Stimulated activated CD4-positive, alpha-beta T cell treated with anti-CD3 and anti-CD28 coated beads, Interleukin-15, amount 100 ng/mL, for 48 hours (primary cell): ENCODE results near the gene COL5A2.

Source experiments
- DNase-seq, 2 donors: peaks; one replicate each; pipeline ENCODE4 v3.0.0-alpha.2; 2020; ENCODE audit warnings: low read depth in 2 of 2

The COL5A2 gene

DNA sequence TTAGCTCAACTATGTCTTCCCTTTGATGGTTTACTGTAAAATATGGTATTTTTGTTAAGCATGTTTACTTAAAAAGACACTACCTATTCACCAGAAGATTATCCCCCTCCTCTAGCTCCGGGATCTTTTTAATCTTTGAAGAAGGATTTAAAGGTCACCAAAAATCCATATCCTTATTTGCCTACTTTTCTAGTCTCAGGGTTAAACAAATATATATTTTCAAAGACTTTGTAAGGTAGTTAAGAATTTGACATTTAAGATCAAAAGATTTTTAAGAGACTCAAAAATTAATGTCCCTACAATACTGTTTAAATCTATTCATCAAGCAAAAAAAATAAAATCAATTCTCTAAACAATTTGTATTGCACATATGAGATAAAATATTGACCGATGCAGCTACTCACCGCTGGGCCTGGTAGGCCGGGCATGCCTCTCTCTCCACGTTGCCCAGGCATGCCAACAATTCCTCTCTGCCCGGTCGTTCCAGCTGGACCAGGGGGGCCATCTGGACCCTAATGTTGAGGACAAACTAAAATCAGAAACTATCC is 129.3 kb downstream of the COL5A2 start:
- no peak for DNase-seq

- DNase-seq, result no peak
Measured at GRCh38 chr2:189049709-189050164, 129.8 kb downstream of the COL5A2 start.

- no peak for DNase-seq
Measured at GRCh38 chr2:189048189-189048588, 131.4 kb downstream of the COL5A2 start.

DNA sequence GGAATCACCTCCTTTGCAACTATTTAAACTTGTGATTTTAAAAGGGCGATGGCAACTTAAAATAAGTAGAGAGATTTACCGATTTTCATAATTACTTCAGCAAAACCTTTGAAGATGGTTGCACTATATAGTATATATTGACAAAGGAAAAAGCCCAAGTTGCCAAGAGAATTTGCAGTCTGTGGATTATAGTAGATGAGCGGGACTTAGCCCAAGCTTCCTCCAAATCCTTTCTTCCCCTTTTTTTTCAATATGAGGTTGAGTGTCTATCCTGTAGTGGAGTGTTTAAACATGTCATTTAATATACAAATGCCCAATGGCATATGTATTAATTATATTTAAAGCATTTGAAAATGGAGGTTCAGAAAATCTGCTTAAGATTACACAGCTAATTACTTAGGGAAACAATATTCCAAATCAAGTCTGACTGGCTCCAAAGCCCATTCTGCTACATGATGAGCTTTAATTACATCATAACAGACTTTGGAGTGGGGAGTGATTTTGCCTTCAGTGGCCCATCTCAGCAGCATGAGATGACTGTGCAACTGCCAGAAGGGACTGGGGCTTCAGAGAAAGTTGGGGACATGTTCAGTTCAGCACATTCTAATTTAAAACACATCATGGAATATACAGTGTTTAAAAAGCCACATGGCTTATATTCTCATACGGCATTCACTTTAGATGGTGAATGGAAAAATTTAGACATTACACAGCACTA is 132.2 kb downstream of the COL5A2 start:
- no peak for DNase-seq

- no peak for DNase-seq
Measured at GRCh38 chr2:189046320-189046719, 133.2 kb downstream of the COL5A2 start.

DNA sequence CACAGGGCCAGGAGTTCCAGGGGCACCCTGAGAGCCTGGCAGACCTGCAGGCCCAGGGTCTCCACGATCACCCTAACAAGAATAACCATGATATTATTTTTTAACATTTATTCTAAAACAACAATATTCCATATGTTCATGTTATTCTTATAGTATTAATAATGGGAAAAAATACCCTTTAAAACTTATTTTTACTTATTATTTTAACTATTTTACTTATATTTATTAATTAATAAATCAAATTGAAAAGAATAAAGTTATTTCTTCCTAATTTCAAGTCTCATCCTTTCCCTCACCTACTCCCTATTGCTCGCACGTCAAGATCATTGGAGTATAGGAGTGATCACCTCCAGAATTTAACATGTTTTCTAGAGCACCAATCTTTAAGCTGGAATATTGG is 133.7 kb downstream of the COL5A2 start:
- DNase-seq, result no peak

DNA sequence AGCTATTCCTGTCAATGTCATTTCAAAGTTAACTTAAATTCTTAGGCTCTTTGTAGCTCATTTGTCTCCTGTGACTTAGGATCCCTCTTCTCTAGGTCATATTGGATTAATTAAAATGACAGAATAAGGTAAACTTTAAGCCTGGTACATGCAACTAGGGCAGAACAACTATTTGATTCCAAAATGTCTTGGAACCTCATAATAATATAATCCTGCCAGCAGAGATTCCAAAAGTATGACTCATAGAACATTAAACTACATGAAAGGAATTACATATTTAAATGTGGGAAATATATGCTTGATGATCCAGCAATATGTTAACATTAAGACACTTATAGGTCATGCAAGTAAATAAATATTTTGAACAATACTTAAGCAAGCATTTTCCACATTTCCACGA is 142.0 kb downstream of the COL5A2 start:
- no peak for DNase-seq

GRCh38 chr2:189024901-189025618 is 154.5 kb downstream of the COL5A2 start:
- DNase-seq, result no peak

- DNase-seq, result no peak
Measured at GRCh38 chr2:189022492-189022891, 157.1 kb downstream of the COL5A2 start.

DNA sequence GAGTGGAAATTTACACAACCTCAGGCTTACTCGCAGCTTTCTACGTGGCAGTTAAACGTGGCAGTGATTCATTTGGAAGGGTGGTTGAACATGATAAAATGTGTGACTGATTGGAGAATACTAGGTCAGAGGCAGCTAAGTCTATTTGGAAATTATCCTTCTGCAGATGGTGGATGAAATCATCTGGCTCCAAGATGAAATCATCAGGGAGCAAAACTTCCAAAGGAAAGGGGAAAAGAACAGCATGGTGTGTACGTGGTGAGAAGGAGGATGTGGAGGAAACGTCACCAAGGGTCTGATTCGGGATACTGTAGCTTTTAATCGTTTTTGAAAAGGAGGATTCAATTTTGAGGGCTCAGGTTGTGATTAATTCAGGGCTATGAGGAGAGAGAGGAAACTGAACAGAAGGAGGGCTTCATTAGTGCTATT is 157.5 kb downstream of the COL5A2 start:
- DNase-seq, result no peak

- no peak for DNase-seq
Measured at GRCh38 chr2:189020179-189020578, 159.4 kb downstream of the COL5A2 start.

DNA sequence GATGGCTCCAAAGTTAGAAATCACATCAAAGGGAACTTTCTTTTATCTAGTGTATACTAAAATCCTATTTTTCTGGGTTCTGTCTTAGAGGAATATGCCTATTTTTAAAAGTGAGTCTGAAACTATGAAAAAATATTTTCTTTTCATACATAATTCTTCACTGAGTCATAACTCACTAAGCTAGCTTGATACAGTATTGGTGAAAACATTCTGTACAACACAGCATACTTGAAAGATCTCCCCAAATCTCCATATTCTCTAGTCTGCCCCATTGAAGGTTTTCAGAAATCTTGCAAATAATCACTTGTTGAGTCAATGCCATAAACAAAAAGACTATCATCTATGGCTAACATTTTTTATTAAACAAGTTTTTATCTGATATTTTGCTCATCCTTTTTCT is 160.9 kb downstream of the COL5A2 start:
- DNase-seq, result no peak

DNA sequence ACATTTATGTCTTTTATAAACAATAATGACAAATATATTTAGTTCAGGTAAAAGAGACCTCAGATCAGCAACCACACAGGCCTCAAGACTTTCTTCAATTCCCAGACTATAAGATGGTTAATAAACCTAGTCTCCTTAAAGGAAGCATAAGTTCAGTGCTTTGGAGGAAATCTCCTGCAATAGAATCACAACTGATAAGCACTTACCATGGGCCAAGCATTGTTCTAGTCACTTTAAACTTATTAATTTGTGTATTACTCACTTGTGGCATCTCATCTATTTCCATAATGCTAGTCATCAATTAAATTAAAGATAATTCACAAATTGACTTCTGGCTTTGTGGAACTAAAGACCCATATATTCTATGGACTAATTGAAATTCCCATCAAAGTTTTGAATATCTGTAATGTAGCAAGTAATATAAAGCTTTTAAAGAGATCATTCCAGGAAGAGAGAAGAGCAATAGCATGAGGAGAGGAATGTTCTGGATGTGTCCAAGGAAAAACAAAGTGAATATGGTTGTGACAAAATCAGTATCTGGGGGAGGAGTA is 163.2 kb downstream of the COL5A2 start:
- DNase-seq, result no peak

- DNase-seq, result no peak
Measured at GRCh38 chr2:189015359-189015758, 164.2 kb downstream of the COL5A2 start.

GRCh38 chr2:189014449-189015138 is 165.0 kb downstream of the COL5A2 start:
- DNase-seq, result no peak

DNA sequence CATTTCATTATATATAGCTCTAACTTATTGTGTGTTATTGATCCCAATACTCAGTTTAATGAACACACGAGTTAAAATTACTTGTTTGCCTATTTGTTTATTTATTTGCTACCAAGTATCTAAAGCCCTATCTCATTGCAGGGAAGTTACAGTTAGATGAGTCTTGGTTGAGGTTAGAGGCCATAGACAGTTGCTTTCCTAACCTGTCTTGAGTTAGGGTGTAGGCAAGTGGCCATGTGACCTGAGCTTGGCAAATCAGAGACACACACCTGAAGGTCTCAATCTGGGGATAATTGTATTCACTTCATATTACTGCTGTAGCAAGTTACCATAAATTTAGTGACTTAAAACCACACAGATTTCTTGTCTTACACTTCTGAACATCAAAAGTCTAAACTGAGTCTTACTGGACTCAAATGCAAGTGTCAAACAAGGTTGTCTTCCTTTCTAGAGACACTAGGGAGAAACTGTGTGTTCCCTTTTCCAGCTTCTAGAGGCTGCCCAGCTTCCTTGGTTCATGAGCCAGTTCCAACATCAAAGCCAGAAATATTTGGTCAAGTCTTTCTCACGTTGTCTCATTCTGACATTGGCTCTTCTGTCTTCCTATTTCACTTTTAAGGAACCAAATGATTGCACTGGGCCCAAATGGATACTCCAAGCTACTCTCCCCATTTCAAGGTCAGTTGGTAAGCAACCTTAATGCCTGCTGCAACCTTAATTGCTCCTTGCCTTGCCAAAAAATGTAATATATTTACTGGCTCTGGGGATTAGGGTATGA is 165.7 kb downstream of the COL5A2 start:
- DNase-seq, result no peak

GRCh38 chr2:189013031-189013430 is 166.5 kb downstream of the COL5A2 start:
- DNase-seq, result no peak

- no peak for DNase-seq
Measured at GRCh38 chr2:189012351-189012750, 167.2 kb downstream of the COL5A2 start.

GRCh38 chr2:189010536-189010935 is 169.0 kb downstream of the COL5A2 start:
- no peak for DNase-seq

DNA sequence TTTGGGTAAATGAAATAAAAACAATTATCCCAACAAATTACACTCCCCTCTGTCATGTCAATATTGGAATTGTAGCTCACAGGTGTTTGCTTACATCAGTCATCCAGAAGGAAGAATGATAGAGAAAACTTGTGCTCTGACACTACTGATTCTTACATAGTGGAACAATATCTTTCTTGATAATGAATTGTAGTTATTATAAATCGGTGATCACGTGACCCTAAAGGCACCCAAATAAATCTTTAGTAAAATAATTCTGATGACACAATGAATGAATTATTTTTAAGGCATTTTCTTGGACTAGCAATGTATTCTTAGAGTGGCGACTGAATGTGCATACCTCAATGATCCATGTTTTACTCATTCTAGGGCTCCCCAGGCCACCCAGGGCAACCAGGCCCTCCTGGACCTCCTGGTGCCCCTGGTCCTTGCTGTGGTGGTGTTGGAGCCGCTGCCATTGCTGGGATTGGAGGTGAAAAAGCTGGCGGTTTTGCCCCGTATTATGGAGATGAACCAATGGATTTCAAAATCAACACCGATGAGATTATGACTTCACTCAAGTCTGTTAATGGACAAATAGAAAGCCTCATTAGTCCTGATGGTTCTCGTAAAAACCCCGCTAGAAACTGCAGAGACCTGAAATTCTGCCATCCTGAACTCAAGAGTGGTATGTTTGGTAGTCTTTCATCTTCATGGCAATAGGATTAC is 170.9 kb downstream of the COL5A2 start:
- DNase-seq, result no peak

GRCh38 chr2:189002079-189002478 is 177.5 kb downstream of the COL5A2 start:
- no peak for DNase-seq
